ENCODE results near the gene NCS1. TPM values are rescaled to one million over a fixed set of nuclear protein-coding genes. Genes with fewer than 3 reads are reported as not detected.
A peak's percentile ranks its signal among the peaks of the same experiment; 100 is the strongest.
"Not testable (repeated sequence)": the region's sequence is repeated elsewhere in the genome, so short reads cannot be mapped to it uniquely, and the experiment has no call there.

The NCS1 gene
- total RNA-seq, 1 donor from 2014 or later: 44.8 TPM

DNA sequence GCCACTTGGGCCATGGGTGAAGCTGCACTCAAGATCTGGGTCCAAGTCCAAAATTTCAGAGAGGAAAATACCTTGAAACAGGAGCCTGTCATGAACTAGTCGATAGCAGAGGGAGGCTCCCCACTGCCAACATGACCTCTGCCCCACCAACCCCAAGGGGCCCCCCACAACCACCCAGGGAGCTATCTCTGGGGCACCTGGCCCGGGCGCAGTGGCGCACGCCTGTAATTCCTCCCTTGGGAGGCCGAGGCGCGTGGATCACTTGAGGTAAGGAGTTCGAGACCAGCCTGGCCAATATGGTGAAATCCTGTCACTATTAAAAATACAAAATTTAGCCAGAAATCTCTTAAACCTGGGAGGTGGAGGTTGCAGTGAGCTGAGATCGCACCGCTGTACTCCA, 73.3 kb downstream of the NCS1 start:
- Mint-ChIP-seq H3K27me3 (ENCODE audit: low read depth) (peaks cover 5% of the 10 kb centered on the region), H3K36me3 (no peaks in the 10 kb centered on the region), H3K27ac (no peak overlapping the region), H3K4me3 (no peak overlapping the region), H3K4me1 (peaks cover 12% of the 10 kb centered on the region), H3K9me3 (peaks cover 3% of the 10 kb centered on the region)
- TF ChIP-seq, protein P1, sequence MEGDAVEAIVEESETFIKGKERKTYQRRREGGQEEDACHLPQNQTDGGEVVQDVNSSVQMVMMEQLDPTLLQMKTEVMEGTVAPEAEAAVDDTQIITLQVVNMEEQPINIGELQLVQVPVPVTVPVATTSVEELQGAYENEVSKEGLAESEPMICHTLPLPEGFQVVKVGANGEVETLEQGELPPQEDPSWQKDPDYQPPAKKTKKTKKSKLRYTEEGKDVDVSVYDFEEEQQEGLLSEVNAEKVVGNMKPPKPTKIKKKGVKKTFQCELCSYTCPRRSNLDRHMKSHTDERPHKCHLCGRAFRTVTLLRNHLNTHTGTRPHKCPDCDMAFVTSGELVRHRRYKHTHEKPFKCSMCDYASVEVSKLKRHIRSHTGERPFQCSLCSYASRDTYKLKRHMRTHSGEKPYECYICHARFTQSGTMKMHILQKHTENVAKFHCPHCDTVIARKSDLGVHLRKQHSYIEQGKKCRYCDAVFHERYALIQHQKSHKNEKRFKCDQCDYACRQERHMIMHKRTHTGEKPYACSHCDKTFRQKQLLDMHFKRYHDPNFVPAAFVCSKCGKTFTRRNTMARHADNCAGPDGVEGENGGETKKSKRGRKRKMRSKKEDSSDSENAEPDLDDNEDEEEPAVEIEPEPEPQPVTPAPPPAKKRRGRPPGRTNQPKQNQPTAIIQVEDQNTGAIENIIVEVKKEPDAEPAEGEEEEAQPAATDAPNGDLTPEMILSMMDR (IDR thresholded peaks at IDR 0.05; ENCODE audit: unreplicated experiment): no peak
- DNase-seq (ENCODE audit: low spot score in 2 of 2, unreplicated experiment in 2 of 2): no peak

DNA sequence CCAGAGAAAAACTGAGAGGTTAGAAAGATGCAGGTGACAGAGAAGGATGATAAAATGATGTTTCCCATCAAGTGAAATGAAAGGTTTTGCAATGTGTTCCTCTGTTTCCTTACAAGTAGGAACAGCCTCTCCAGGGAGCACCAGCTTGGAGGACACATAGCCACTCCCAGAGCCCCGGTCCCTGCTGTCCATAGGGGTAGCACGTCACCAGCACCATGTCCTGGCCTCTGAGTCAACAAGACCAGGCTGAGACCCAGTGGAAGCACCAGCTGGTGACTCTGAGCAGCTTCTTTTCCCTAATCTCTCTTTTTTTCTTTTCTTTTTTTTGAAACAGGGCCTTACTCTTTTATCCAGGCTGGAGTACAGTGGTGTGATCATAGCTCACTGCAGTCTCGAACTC, 73.9 kb downstream of the NCS1 start:
- Mint-ChIP-seq H3K9me3 (peaks cover 5% of the 10 kb centered on the region), H3K4me3 (no peak overlapping the region), H3K27me3 (ENCODE audit: low read depth) (peaks cover 5% of the 10 kb centered on the region), H3K36me3 (no peaks in the 10 kb centered on the region), H3K4me1 (peaks cover 8% of the 10 kb centered on the region), H3K27ac (no peak overlapping the region)
- DNase-seq (ENCODE audit: low spot score in 2 of 2, unreplicated experiment in 2 of 2): no peak
- TF ChIP-seq, protein P1 (IDR thresholded peaks at IDR 0.05; ENCODE audit: unreplicated experiment): no peak

DNA sequence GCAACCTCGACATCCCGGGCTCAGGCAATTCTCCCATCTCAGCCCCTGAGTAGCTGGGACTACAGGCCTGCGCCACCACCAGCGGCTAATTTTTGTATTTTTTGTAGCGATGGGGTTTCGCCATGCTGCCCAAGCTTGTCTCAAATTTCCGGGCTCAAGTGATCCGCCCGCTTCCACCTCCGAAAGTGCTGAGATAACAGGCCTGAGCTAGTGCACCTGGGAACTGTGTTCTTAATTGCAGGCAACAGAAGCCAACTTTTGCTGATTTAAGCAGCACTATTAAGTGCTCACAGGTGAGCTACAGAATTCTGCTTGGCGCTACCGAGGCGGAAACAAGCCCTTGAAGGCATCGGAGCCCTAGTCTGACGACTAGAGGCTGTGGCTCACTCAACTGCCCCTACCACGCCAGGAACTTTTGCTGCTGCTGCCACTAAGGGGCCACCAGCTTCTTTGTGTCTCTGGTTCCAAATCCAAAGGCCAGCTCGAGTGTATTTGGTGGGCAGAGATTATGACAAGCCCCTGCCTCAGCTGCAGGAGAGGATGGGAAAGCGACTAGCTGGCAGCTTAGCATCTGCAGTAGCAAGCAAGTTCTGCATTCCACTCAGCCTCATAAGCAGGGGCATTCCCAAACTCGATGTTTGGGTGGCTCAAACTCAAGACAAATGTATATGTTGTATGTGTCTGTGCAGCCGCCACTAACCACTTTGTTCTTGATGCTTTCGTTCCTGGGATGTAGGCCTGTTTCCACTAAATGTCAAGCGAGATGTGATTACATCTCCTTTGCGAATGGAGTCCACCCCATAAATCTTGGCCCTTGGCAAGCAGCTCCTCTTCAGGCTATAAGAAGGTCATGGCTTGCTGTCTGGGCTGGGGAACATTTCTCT, 82.8 kb downstream of the NCS1 start:
- H3K4me3 Mint-ChIP-seq: no peak overlapping the region
- peaks cover 15% of the 10 kb centered on the region for H3K4me1 Mint-ChIP-seq
- peak overlapping the region; percentile 73 for H3K27ac Mint-ChIP-seq
- H3K9me3 Mint-ChIP-seq: peaks cover 8% of the 10 kb centered on the region
- no peaks in the 10 kb centered on the region for H3K36me3 Mint-ChIP-seq
- peaks cover 6% of the 10 kb centered on the region for H3K27me3 Mint-ChIP-seq (ENCODE audit: low read depth)
- DNase-seq (ENCODE audit: low spot score in 2 of 2, unreplicated experiment in 2 of 2): no peak
- TF ChIP-seq, protein P1 (IDR thresholded peaks at IDR 0.05; ENCODE audit: unreplicated experiment): no peak

DNA sequence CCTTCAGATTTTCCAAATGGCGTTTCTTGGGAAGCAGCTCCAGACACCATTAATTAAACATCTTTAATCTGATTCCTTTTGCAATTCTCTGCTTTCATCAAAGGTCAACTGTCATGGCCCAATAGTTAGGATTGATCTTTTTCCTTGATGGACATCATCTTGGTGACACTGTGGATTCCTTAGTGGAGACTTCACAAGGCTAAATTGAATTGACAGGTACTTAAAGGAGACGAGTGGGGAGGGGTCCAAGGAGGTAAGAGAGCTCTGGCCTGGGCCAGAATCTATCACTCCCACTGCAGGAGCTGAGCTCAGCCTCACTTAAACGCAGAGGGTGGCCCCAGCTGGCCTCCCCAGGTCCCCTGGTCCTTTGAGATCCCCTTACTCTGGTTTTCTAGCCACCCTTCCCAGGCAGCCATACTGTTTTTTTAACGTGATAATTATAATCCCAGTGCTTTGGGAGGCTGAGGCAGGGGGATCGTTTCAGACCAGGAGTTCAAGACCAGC, 83.5 kb downstream of the NCS1 start:
- H3K4me3 Mint-ChIP-seq: no peak overlapping the region
- DNase-seq (ENCODE audit: low spot score in 2 of 2, unreplicated experiment in 2 of 2): no peak
- peaks cover 15% of the 10 kb centered on the region for H3K4me1 Mint-ChIP-seq
- TF ChIP-seq, protein P1 (IDR thresholded peaks at IDR 0.05; ENCODE audit: unreplicated experiment): no peak
- H3K27me3 Mint-ChIP-seq (ENCODE audit: low read depth): peaks cover 6% of the 10 kb centered on the region
- peak overlapping the region; percentile 37 for H3K27ac Mint-ChIP-seq
- no peaks in the 10 kb centered on the region for H3K36me3 Mint-ChIP-seq
- H3K9me3 Mint-ChIP-seq: peaks cover 3% of the 10 kb centered on the region

DNA sequence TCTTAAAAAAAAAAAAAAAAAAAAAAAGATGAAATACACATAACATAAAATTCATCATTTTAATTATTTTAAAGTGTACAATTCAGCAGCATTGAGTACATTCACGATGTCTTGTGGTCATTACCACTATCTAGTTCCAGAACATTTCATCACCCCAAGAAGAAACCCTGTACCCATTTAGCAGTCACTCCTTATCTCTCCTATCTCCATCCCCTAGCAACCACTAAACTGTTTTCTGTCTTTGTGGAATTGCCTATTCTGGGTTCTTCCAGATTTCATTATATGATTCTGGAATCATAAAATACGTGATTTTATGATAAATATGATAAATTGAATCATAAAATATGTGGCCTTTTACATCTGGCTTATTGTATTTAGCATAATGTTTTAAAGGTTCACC, 84.4 kb downstream of the NCS1 start:
- peaks cover 17% of the 10 kb centered on the region for H3K4me1 Mint-ChIP-seq

DNA sequence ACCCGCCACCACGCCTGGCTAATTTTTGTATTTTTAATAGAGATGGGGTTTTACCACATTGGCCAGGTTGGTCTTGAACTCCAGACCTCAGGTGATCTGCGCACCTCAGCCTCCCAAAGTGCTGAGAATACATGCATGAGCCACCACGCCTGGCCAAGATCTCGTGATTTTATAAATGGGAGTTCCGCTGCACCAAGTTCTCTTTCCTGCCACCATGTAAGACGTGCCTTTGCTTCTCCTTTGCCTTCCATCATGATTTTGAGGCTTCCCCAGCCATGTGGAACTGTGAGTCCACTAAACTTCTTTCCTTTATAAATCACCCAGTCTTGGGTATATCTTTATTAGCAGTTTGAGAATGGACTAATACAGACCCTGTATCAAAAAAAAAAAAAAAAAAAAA, 85.9 kb downstream of the NCS1 start:
- not testable (repeated sequence) for DNase-seq (ENCODE audit: low spot score in 2 of 2, unreplicated experiment in 2 of 2); H3K27ac Mint-ChIP-seq; H3K36me3 Mint-ChIP-seq; H3K4me3 Mint-ChIP-seq; H3K9me3 Mint-ChIP-seq
- Mint-ChIP-seq H3K4me1 (peaks cover 17% of the 10 kb centered on the region), H3K27me3 (ENCODE audit: low read depth) (peaks cover 25% of the 10 kb centered on the region)

More for the DNA sequence above, 84.4 kb downstream of the NCS1 start:
- no peaks in the 10 kb centered on the region for H3K36me3 Mint-ChIP-seq
- peaks cover 11% of the 10 kb centered on the region for H3K27me3 Mint-ChIP-seq (ENCODE audit: low read depth)
- TF ChIP-seq, protein P1 (IDR thresholded peaks at IDR 0.05; ENCODE audit: unreplicated experiment): no peak
- H3K27ac Mint-ChIP-seq: no peak overlapping the region
- H3K9me3 Mint-ChIP-seq: peaks cover 3% of the 10 kb centered on the region
- DNase-seq (ENCODE audit: low spot score in 2 of 2, unreplicated experiment in 2 of 2): no peak
- no peak overlapping the region for H3K4me3 Mint-ChIP-seq

Measured in mesothelial cell of epicardium (in vitro differentiated cells).